Activated CD8-positive, alpha-beta memory T cell treated with anti-CD3 and anti-CD28 coated beads, Interleukin-2, amount 50 U/mL, for 1 hour (primary cell): ENCODE data around the gene SLC36A3.
"Not testable (repeated sequence)": the region's sequence is repeated elsewhere in the genome, so short reads cannot be mapped to it uniquely, and the experiment has no call there.

Experiments
- DNase-seq: peaks from one replicate; pipeline ENCODE4 v3.0.0-alpha.2; 2020; ENCODE audit errors: extremely low read depth

Gene SLC36A3

GRCh38 chr5:151258816-151259215 is 44.8 kb downstream of the SLC36A3 start:
- DNase-seq: no peak

GRCh38 chr5:151258201-151258611 is 45.4 kb downstream of the SLC36A3 start:
- DNase-seq: no peak

GRCh38 chr5:151257731-151258181 is 45.8 kb downstream of the SLC36A3 start:
- no peak for DNase-seq

GRCh38 chr5:151255621-151256286 is 47.8 kb downstream of the SLC36A3 start:
- DNase-seq: no peak

GRCh38 chr5:151254990-151255389 is 48.6 kb downstream of the SLC36A3 start:
- DNase-seq: not testable (repeated sequence)

- DNase-seq: no peak
Observed at GRCh38 chr5:151254556-151254955, 49.0 kb downstream of the SLC36A3 start.

GRCh38 chr5:151253605-151253950 is 50.0 kb downstream of the SLC36A3 start:
- DNase-seq: no peak

GRCh38 chr5:151252762-151253604 is 50.6 kb downstream of the SLC36A3 start, which contains the start of gene GM2A:
GM2A (plus strand) TSS chr5:151253185; CDS start chr5:151253217, 32 bp downstream.
- DNase-seq: peak; percentile 94

GRCh38 chr5:151251621-151252020 is 51.9 kb downstream of the SLC36A3 start:
- no peak for DNase-seq

GRCh38 chr5:151251001-151251551 is 52.5 kb downstream of the SLC36A3 start:
- DNase-seq: no peak

GRCh38 chr5:151250346-151251000 is 53.1 kb downstream of the SLC36A3 start:
- DNase-seq: no peak

- no peak for DNase-seq
Observed at GRCh38 chr5:151249281-151249680, 54.3 kb downstream of the SLC36A3 start.

- DNase-seq: no peak
Observed at GRCh38 chr5:151248651-151249050, 54.9 kb downstream of the SLC36A3 start.

GRCh38 chr5:151245680-151246219 is 57.8 kb downstream of the SLC36A3 start:
- no peak for DNase-seq

GRCh38 chr5:151244206-151244605 is 59.4 kb downstream of the SLC36A3 start:
- no peak for DNase-seq

- DNase-seq: no peak
Observed at GRCh38 chr5:151243564-151243963, 60.0 kb downstream of the SLC36A3 start.

- no peak for DNase-seq
Observed at GRCh38 chr5:151243127-151243526, 60.4 kb downstream of the SLC36A3 start.

- DNase-seq: no peak
Observed at GRCh38 chr5:151240924-151241635, 62.5 kb downstream of the SLC36A3 start.

- DNase-seq: not testable (repeated sequence)
Observed at GRCh38 chr5:151240268-151240835, 63.2 kb downstream of the SLC36A3 start.

GRCh38 chr5:151239237-151239861 is 64.2 kb downstream of the SLC36A3 start:
- no peak for DNase-seq
